GM21515 (cell line): ENCODE results near the gene CDC42BPB.

ENCODE experiments used
- ATAC-seq: cut with Tn5 transposase; IDR thresholded peaks from one replicate; pipeline ENCODE4 v1.9.1; 2021; ENCODE audit not compliant: unreplicated experiment

The CDC42BPB gene

GRCh38 chr14:103001226-103001625 lies 56.1 kb downstream of the CDC42BPB start:
- ATAC-seq = no peak

GRCh38 chr14:103000291-103000921 lies 56.9 kb downstream of the CDC42BPB start:
- no peak for ATAC-seq

DNA sequence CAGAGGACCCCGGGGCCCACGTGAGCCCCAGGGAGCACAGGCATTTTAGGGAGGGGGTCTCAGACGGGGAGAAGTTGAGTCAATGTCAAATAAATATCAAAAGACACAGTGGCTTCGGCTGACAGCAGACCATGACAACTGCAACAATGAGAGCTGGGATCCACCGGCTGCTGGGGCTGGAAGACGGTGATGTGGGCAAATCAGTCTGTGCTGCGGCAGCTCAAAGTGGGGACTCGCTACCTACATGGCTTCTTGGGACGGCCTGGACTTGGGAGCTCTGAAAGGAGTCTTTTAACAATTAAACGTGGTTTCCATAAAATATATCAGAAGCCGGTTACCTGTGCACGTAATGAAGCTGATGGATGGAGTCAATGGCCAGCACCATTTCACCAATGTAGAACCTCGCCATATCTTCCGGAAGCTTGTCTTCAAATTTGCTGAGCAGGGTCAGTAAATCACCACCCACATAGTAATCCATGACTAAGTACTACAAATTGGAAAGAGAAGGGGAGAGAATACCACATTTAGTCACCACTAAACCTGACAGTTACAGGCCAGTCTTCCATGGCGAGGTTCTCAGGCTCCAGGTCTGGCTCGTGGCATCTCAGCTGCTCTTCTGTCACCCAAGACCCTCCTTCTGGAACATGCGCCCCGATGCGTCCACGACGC lies 58.0 kb downstream of the CDC42BPB start:
- no peak for ATAC-seq

GRCh38 chr14:102998393-102998792 lies 59.0 kb downstream of the CDC42BPB start:
- no peak for ATAC-seq

GRCh38 chr14:102996941-102997340 lies 60.4 kb downstream of the CDC42BPB start:
- ATAC-seq = no peak

DNA sequence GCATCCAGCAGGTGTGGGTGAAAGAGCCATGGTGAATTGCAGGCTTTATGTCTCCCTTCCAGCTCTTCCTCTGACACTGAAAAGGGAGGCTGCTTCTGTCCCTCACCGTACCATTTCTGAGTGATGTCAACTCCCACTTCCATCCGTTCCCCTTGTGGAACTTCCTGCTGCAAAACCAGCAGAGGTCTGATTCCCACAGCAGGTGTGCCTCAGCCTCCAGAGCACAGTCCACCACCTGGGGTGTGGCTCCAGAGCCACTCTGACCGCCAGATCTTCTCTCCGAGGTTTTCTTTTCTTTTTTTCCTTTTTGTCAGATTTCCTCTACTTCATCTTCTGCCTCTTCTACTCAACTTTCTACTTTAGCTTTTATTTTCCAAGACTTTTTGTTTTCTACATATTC lies 62.7 kb downstream of the CDC42BPB start:
- ATAC-seq = no peak

DNA sequence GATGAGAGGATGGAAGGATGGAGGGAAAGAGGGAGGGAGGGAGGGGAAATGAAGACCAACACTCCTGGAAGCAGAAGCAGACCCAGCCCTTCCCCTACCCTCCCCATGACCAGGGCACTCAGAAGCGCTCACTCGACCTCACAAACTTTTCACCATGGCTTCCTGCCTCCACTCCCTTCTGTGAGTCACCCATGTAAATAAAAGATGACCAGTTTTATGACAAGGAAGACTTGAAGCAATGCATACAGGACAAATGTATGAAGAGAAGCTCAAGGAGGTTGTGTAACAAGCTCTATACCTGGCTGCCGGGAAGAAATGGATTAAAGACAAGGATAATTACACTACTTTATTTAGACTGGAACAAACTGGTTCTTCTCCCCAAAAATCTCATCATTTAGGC lies 63.8 kb downstream of the CDC42BPB start:
- no peak for ATAC-seq

DNA sequence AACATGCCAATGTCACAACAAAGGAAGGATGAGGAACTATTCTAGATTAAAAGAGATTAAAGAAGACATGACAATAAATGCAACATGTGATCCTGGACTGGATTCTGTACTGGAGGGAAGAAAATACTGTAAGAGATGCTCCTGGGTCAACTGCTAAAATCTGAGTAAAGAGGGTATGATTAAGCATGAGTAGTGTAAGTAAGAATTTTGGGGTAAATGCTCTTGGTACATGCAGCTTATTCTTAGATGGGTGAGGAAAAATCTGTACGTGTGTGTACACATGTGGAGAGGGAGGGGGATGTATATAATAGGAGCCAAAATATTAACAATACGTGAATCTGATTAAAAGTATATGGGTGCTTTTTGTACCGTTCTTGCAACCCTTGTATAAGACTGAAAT lies 66.0 kb downstream of the CDC42BPB start:
- no peak for ATAC-seq

GRCh38 chr14:102988054-102988453 lies 69.3 kb downstream of the CDC42BPB start:
- no peak for ATAC-seq

GRCh38 chr14:102986810-102987579 lies 70.4 kb downstream of the CDC42BPB start:
- no peak for ATAC-seq

DNA sequence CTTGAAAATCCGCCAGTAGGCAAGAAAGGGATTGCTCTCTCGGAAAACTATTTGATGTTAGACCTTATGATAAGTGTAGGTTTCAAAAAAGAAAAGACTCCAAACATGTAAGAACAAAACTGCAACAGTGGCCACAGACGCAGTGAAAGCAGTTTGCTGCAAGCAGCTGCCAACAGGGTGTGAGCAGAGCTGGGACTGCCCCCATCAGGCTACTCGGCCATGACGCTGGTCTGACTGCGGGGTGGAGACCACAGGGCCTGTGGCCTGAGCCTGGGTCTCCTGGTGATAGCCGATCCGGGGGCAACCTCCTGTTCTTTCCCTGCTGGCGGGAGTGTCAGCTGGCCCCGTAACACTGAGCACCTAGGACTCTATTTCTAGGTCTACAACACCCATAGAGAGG lies 71.7 kb downstream of the CDC42BPB start:
- ATAC-seq = peak; percentile 85

- no peak for ATAC-seq
Observed at GRCh38 chr14:102984336-102985102, 72.8 kb downstream of the CDC42BPB start.

DNA sequence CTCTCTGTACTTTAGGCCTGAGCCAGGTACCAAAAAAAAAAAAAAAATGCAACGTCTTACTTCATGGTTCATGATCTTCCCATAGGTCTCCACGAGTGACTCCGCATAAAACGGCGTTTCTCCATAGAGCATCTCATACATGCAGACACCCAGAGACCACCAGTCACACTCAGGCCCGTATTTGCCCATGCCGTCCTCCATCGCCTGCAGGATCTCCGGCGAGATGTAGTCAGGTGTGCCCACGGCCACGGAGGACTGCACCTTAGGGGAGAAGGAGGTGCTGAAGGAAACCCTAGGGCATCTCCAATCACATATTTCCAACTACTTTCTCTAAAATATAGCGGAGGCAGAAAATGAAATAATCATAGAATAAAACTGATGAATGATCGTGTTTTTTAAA lies 73.9 kb downstream of the CDC42BPB start:
- ATAC-seq = no peak

DNA sequence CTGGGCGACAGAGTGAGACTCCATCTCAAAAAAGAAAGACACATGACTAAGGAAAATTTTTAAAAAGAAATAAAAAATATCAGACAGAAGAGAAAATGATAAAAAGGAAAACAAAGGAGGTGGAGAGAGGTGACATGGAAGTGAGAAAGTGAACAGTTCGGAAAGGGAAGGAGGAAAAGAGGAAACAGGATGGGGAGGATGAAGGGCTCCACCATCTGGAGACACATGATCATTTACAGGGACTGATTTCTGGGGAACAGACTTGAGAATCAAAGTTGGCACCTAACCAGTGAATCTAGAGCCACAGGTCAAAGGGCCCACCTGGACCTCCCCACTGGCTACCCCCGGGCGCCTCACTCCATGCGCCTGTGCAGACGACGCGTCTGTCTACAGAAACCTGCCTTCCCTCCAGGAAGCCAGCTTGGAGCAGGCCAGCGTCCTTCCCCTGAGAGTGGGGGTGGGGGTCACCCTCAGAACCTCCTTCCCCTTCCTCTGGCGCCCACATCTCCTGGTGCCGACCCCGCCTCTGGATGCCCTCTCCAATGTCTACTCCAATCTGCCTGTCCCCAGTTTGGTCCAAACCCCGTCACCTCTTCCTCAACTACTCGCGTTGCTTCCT lies 74.4 kb downstream of the CDC42BPB start:
- no peak for ATAC-seq

- no peak for ATAC-seq
Observed at GRCh38 chr14:102980409-102980810, 76.9 kb downstream of the CDC42BPB start.

DNA sequence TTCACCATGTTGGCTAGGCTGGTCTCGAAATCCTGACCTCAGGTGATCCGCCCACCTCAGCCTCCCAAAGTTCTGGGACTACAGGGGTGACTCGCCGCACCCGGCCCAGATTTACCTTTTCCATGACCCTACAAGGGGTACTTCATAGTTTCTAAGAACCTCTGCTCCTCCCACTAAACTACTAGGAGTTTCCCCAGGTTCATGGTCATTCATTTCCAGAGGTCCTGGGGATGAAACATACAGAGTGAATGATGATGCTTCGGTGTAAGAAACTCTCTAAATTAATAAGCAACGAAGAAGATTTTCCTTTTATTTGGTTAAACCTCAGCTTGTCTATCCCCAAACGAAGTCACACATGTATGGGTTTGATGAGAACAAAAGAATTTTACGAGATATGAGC lies 77.9 kb downstream of the CDC42BPB start:
- ATAC-seq = no peak

DNA sequence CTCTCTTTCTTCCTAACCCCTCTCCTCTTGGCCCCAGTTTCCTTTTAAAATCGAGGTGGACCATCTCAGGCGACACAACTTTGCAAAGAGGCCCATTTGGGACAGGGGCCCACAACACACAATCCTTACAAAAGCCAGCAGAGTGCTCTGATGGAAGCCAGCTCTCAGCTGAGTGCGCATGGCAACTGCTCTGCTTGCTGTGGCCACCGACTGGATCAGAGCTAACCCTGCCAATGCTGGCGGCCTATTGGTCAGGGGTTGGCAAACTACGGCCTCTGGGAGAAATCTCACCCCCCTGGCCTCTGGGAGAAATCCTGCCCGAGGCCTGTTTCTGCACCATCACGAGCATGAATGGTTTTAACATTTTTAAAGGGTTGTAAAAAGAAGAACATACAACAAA lies 79.9 kb downstream of the CDC42BPB start:
- no peak for ATAC-seq

DNA sequence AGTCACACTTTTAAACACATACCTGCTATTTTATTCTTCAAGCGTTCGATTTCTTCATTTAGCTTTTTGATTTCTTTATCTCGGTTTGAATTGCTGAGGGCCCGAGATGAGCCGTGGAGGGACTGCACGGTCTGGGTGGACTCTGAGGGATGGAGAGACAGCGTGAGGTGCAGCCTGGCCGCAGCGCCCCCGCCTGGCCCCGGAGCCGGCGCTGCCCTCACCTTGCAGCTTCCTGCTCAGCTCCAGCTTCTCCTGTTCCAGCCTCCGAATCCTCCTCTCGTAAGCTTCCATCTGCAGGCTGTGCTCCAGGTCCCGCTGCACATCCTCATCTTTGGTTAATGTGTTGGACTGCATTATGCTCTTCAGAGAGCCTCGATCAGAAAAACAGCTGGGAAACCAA lies 81.7 kb downstream of the CDC42BPB start:
- ATAC-seq = no peak

GRCh38 chr14:102973706-102974285 lies 83.6 kb downstream of the CDC42BPB start:
- ATAC-seq = no peak

DNA sequence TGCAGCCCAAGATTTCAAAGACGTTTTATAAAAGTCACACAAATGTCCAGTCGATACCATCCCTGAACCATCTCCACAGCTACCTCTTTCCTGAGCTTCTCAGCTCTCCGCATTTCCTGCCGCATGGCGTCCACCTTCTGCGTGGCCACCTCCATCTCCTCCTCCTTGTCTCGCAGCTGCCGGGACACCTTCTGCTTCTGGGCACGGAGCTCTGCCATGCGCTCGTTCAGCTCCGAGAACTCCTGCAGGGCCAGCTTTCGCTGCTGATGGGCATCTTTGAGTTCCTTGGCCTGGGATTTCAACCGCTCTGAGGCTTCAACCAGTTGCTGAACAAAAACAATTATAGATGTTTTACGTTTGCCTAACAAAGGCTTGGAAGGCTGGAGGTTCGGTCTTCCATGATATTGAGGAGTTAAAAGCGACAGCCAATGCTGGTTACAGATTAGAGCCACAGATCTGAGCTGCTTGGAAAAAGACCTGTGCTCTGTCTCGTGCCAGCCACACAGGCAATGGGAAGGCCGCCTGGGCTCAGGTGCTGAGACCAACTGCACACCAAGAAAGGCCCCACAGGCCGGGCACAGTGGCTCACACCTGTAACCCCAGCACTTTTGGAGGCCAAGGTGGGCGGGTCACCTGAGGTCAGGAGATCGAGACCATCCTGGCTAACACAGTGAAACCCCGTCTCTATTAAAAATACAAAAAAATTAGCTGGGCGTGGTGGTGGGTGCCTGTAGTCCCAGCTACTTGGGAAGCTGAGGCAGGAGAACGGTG lies 85.3 kb downstream of the CDC42BPB start:
- no peak for ATAC-seq
